Aorta (tissue), 5 donors: ENCODE measurements around the gene ABLIM2. TPM values are rescaled to one million over a fixed set of nuclear protein-coding genes. Genes with fewer than 3 reads are reported as not detected.

Source experiments
- ATAC-seq: fragments of 200-7000 bp; cut with Tn5 transposase; one replicate; pipeline ENCODE4 v1.9.1; 2022; ENCODE audit warnings: moderate library complexity; ENCODE audit not compliant: low FRiP score
- DNase-seq, 2 donors: peaks; one replicate each; pipeline ENCODE4 v3.0.0-alpha.2; 2020
- H3K27ac ChIP-seq, 2 donors: one replicate each; pipeline ENCODE4 v1.5.1; 2013; ENCODE audit warnings: low read length in 2 of 2, mild to moderate bottlenecking in 2 of 2, moderate library complexity in 2 of 2, control low read depth in 1 of 2, inconsistent platforms in 1 of 2, low read depth in 1 of 2
- H3K27me3 ChIP-seq, 2 donors: one replicate each; pipeline ENCODE4 v1.6.1; 2013; ENCODE audit warnings: control low read depth in 1 of 2, low read length in 1 of 2, mild to moderate bottlenecking in 1 of 2, moderate library complexity in 1 of 2; ENCODE audit not compliant: insufficient read depth in 2 of 2, control insufficient read depth in 1 of 2
- H3K36me3 ChIP-seq, 2 donors: one replicate each; pipeline ENCODE4 v1.6.1; 2013; ENCODE audit warnings: control low read depth in 1 of 2, low read length in 1 of 2, mild to moderate bottlenecking in 1 of 2; ENCODE audit not compliant: insufficient read depth in 2 of 2, control insufficient read depth in 1 of 2
- H3K4me1 ChIP-seq, 2 donors: one replicate each; pipeline ENCODE4 v1.6.1; 2013; ENCODE audit warnings: low read length in 2 of 2, control low read depth in 1 of 2, mild to moderate bottlenecking in 1 of 2, moderate library complexity in 1 of 2; ENCODE audit not compliant: insufficient read depth in 2 of 2, control insufficient read depth in 1 of 2
- H3K4me3 ChIP-seq, 2 donors: one replicate each; pipeline ENCODE4 v1.5.1; 2013; ENCODE audit warnings: low read length in 2 of 2, control low read depth in 1 of 2, mild to moderate bottlenecking in 1 of 2
- H3K9me3 ChIP-seq: one replicate; pipeline ENCODE4 v1.6.1; 2013; ENCODE audit warnings: mild to moderate bottlenecking, low read length; ENCODE audit not compliant: control insufficient read depth
- whole genome bisulfite sequencing, 2 donors: extraction: QIAGEN DNeasy Blood & Tissue Kit; methylation state at CpG; one replicate each; pipeline ENCODE4 v1.1.7; 2013; 5-methylcytosine and 5-hydroxymethylcytosine counted together
- intact Hi-C, 2 donors: fragments of 100-400 bp; cut with DNase I; formaldehyde crosslinking; loops; one replicate each; pipeline versions ENCODE4 v1.14.2 to v1.15.0; 2022
- polyA plus RNA-seq, 2 donors: library from polyadenylated mRNA; stranded (reverse); fragments of 200-250 nt; gene quantifications; one replicate each; pipeline ENCODE4 v1.2.3, GENCODE V29; 2013
- total RNA-seq, 2 donors: library from RNA; stranded (reverse); fragmentation: NEBNext Ultra II Directional; extraction: Animal tissue kit (Norgen Biotek cat#: 25700); gene quantifications; one replicate each; pipeline ENCODE4 v1.2.1, GENCODE V29; 2021
- donor health status: healthy with polysubstance abuse.
- donor health status: Bipolar disorder and iron deficiency.
- donor health status: DM: no; HTN: no; CAD: no.
- donor health status: DM: no; HTN: no; CAD: no.
- donor health status: DM: yes; HTN: yes; CAD: no.

ABLIM2 gene
- total and polyA plus RNA-seq, 4 donors: 5.3 to 20.2 (median 11.1) TPM

DNA sequence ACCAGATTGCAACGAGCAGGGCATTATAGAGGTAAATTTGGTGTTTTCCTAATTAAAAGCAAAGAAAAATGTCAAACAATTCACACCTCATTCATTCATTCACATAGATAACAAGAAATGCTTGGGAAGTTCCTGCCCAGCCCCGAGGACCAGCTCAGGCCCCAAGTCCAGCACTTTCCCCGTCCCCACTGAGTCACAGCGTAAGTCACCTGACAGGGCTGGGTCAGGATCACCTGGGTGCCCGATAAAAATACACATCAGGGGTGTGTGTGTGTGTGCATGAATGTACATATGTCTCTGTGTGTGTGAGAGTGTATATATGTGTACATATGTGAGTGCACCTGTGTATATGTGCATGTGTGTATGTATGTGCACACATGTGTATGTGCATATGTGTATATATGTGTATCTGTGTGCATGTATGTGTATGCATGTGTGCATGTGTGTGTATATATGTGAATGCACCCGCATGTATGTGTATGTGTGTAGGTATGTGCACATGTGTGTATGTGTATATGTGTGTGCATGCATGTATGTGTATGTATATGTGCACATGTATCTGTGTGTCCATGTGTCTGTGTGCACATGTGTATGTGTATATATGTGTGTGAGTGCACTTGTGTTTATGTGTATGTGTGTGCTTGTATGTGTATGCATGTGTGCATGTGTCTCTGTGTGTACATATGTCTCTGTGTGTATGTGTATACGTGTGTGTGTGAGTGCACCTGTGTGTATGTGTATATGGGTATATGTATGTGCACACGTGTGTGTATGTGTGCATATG, 21.9 kb upstream of the ABLIM2 start:
- Histone ChIP-seq H3K4me1 (no peaks in the 10 kb centered on the region), H3K4me3 (no peak overlapping the region), H3K27ac (no peak overlapping the region), H3K36me3 (no peaks in the 10 kb centered on the region), H3K27me3 (no peaks in the 10 kb centered on the region), H3K9me3 (no peaks in the 10 kb centered on the region)
- DNase-seq (no peak), ATAC-seq (no peak)
- intact Hi-C loops: no loop called here
- 83 to 84% methylated on average over 8 of the region's 8 CpGs for WGBS, 2 donors

DNA sequence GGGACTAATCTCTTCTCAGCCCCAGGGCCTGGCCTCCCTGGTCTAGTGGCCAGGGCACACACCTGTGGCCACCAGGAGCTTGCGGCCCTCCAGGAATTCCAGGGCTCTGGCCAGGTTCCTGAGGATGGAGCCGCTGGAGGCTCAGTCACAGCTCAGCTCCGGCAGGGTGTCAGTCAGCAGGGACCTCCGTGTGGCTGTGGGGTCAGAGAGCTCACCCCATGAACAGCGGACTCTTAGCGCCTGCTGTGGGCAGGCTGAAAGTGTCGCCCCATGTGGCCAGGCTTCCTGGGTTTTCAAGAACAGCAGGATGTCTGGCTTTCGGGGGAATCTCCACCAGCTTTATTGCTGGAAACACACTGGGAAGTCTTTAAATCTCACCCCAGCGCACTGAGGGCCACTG, 21.2 kb upstream of the ABLIM2 start:
- H3K27ac ChIP-seq: no peak overlapping the region
- no peaks in the 10 kb centered on the region for H3K4me1 ChIP-seq
- H3K9me3 ChIP-seq: no peaks in the 10 kb centered on the region
- no peaks in the 10 kb centered on the region for H3K27me3 ChIP-seq
- no peaks in the 10 kb centered on the region for H3K36me3 ChIP-seq
- DNase-seq (no peak), ATAC-seq (no peak)
- intact Hi-C loops: loop anchor here in 1 of 2 donors (5.0 kb wide), 2 partner anchors 58 to 223 kb away; no protein-coding TSS in a partner anchor
- H3K4me3 ChIP-seq: no peak overlapping the region
- 88 to 89% methylated on average over 9 of the region's 9 CpGs for WGBS, 2 donors

DNA sequence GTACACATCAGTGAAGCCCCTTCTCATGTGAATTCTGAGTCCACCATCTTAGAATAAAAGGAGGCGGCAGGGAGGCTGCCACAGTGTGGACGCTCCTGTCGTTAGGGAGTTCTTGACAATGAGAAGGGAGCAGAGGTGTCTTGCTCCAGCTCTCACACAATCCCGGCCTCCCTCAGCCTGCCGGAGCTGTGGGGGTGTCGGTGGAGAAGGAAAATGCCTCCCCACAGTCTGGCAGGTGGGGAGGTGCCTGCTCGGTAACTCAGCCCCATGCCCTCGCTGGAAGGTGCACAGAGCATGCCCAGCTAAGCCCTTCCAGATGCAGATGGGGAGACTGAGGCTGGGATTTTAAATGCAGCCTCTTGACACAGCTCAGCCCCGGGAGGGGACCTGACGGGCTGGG, 20.5 kb upstream of the ABLIM2 start:
- Histone ChIP-seq H3K27me3 (no peaks in the 10 kb centered on the region), H3K36me3 (no peaks in the 10 kb centered on the region), H3K4me3 (no peak overlapping the region), H3K9me3 (no peaks in the 10 kb centered on the region), H3K4me1 (no peaks in the 10 kb centered on the region), H3K27ac (no peak overlapping the region)
- intact Hi-C loops: loop anchor here in 1 of 2 donors (5.0 kb wide), 2 partner anchors 58 to 223 kb away; no protein-coding TSS in a partner anchor
- WGBS, 2 donors: 87% methylated on average over 10 of the region's 10 CpGs
- ATAC-seq (no peak), DNase-seq (no peak)

DNA sequence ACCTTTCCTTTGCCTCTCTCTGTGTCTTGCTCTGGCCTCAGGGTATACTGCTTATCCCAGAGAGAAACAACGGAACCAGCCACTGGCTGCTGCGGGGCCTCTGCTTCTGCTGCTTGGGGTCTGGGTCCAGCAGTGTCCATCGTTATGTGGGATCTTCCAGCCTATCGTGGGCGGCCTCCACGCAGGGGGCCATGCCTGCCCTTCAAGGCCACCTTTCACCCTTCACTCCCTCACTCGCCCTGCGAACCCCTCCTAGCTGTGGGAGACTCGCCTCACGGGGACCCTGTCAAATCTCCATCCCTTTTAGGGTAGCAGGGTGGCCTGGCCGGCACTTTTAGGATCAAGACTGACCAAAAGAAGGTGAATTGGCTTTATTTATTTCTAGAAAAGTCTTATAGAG, 19.3 kb upstream of the ABLIM2 start:
- no peak overlapping the region for H3K27ac ChIP-seq
- no peak for DNase-seq
- no peak overlapping the region for H3K4me3 ChIP-seq
- H3K27me3 ChIP-seq: no peaks in the 10 kb centered on the region
- no peaks in the 10 kb centered on the region for H3K4me1 ChIP-seq
- 93 to 95% methylated on average over 11 of the region's 11 CpGs for WGBS, 2 donors
- H3K9me3 ChIP-seq: no peaks in the 10 kb centered on the region
- intact Hi-C loops: loop anchor here in 1 of 2 donors (5.0 kb wide), 2 partner anchors 59 to 224 kb away; no protein-coding TSS in a partner anchor
- no peaks in the 10 kb centered on the region for H3K36me3 ChIP-seq
- ATAC-seq: no peak

DNA sequence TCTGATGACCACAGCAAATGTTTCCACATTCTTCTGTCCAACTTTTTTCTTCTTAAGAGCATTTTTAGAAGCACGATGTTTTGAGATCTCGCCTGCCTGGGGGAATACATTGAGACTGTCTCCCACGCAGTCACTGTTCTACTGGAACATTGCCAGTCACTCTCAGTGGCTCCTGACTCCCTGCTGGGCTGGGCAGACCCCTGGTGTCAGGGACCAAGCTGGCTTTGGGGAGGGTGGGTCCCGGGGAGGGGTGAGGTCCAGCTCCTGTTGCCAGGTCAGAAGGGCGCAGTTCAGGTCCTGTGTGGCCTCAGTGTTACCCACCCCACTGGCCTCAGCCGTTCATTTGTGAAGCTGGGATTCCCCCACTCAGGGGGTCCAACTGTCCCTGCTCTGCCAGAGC, 18.9 kb upstream of the ABLIM2 start:
- Histone ChIP-seq H3K4me3 (no peak overlapping the region), H3K27ac (no peak overlapping the region), H3K9me3 (no peaks in the 10 kb centered on the region), H3K27me3 (no peaks in the 10 kb centered on the region), H3K4me1 (no peaks in the 10 kb centered on the region), H3K36me3 (no peaks in the 10 kb centered on the region)
- DNase-seq (no peak), ATAC-seq (no peak)
- intact Hi-C loops: loop anchor here in 1 of 2 donors (5.0 kb wide), 2 partner anchors 60 to 225 kb away; no protein-coding TSS in a partner anchor
- WGBS, 2 donors: 52 to 58% methylated on average over 6 of the region's 6 CpGs

DNA sequence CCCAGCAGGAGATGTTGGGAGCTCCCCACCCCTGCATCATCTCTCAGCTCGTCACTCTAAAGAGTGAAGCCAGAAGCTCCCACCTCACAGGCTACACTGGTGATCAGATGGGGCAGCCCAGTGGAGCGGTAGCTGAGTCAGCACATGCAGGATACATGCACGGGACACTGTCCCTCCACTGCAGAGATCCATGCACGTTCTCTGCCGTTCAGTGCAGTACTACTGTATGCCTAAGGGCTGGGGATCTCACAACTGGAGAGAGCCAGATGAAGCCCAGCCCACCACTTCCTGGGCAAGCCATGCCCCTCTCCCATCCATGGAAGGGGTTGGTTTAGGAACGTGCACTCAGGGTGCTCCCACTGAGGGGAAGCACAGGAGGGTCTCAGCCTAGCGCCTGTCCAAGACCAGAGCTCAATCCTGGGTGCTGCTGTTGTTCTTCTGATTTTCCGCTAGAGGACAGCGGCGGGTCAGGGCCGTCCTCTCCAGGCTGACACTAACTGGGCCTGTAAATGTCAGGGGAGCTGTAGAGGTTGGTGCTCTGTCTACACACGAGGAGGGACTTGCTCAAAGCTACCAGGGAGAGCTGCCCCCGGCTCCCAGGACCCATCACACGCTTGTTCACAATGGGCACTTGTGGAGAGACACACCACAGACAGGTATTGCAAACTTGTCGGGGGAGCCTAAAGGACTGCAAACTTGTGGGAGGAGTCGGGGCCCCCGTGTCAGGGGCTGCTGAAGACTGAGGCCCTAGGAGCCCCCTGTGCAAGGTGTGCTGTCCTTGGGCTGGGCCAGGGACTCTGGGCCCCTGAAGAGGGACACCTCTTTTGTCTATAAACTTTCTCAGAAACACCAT, 18.2 kb upstream of the ABLIM2 start:
- Histone ChIP-seq H3K4me1 (no peaks in the 10 kb centered on the region), H3K36me3 (no peaks in the 10 kb centered on the region), H3K27me3 (no peaks in the 10 kb centered on the region), H3K4me3 (no peak overlapping the region), H3K9me3 (no peaks in the 10 kb centered on the region), H3K27ac (no peak overlapping the region)
- intact Hi-C loops: loop anchor here in 1 of 2 donors (5.0 kb wide), 2 partner anchors 61 to 226 kb away; no protein-coding TSS in a partner anchor
- DNase-seq: peak in 1 of 2 donors; percentile 71
- WGBS, 2 donors: 34 to 36% methylated on average over 17 of the region's 17 CpGs
- peak; percentile 74 for ATAC-seq

DNA sequence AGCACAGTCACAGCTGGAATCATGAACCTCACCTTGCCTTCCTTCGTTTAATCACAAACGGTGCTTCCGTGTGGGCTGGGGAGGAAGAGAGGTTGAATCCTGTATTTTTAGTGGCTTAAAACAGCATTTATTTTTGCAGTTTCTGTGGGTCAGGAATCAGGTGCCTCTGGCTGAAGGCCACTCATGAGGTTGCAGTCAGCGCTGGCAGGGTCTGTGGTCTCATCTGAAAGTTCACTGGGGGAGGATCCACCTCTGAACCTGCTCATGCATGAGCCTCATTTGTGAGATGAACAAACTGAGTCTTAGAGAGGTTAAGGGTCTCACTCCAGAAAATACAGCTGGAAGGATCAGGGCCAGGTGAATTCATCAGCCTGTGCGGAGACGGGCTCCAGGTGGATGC, 17.1 kb upstream of the ABLIM2 start:
- no peaks in the 10 kb centered on the region for H3K27me3 ChIP-seq
- 86 to 92% methylated on average over 6 of the region's 6 CpGs for WGBS, 2 donors
- intact Hi-C loops: loop anchor here in 1 of 2 donors (5.0 kb wide), 2 partner anchors 62 to 227 kb away; no protein-coding TSS in a partner anchor
- DNase-seq (no peak), ATAC-seq (no peak)
- no peak overlapping the region for H3K27ac ChIP-seq
- H3K36me3 ChIP-seq: no peaks in the 10 kb centered on the region
- H3K9me3 ChIP-seq: no peaks in the 10 kb centered on the region
- no peak overlapping the region for H3K4me3 ChIP-seq
- no peaks in the 10 kb centered on the region for H3K4me1 ChIP-seq

DNA sequence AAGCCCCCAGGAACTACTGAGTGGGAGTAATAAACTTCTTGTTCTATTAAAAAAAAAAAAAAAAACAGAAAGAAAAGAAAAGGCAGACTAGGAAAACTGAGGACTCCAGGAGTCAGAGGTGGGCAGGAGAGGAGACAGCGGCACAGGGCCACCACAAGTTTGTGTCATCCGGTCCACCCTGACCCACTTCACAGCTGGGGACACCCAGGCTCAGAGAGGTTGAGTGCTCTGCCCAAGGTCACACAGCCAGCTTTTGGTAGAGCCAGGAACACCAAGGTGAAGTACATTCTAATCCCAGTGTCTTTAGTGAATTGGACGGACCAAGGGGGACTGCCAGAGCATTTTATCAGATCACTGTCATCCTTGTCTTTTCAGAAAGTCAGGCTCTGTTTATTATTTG, 16.4 kb upstream of the ABLIM2 start:
- intact Hi-C loops: loop anchor here in 1 of 2 donors (5.0 kb wide), 2 partner anchors 62 to 227 kb away; no protein-coding TSS in a partner anchor
- H3K27me3 ChIP-seq: no peaks in the 10 kb centered on the region
- H3K4me3 ChIP-seq: no peak overlapping the region
- H3K4me1 ChIP-seq: no peaks in the 10 kb centered on the region
- WGBS, 2 donors: 91 to 93% methylated on average over 3 of the region's 3 CpGs
- no peaks in the 10 kb centered on the region for H3K9me3 ChIP-seq
- H3K36me3 ChIP-seq: no peaks in the 10 kb centered on the region
- DNase-seq (no peak), ATAC-seq (no peak)
- H3K27ac ChIP-seq: no peak overlapping the region
